Measurements from ENCODE around the gene NAA15.
"Not testable (repeated sequence)": the region's sequence is repeated elsewhere in the genome, so short reads cannot be mapped to it uniquely, and the experiment has no call there.

NAA15 gene

GRCh38 chr4:139299536-139299935 is 1.8 kb upstream of the NAA15 start:
- no peak for FAIRE-seq

DNA sequence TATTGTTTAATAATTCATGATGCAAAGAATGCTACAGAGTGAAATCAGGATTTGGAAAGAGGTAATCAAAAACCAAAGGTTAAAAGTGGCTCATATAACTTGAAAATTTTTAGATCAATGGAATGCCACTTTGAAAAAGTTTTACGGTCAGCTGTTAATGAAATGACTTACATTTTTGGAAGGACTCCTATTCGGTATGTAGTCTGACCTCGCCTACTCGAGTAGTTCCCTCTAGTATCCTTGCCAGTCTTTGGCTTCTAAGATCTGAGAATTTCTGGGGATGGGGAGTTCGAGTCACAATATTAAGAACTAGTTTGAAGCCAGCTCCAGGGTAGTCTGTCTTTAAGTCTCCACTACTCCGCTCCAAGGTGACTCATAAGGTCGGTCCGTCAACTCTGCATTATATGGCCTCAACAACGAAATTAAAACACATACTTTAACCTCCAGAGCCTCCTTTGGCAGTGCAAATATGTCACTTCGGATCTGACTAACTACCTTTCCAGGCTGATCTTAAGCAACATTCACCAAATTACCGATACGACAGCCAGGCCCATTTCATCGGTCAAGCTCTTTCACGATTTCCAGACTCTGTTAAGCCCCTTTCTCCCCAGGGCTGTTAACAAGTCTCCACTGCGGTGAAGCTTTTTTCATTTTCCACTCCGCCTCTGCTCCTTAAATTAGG is 733 bp upstream of the NAA15 start:
- no peak for FAIRE-seq

- no peak for FAIRE-seq
Measured at GRCh38 chr4:139301821-139302611, 711 bp downstream of the NAA15 start, which contains the start of gene NDUFC1. NDUFC1 (minus strand) TSS chr4:139302477; CDS start chr4:139295798, 6,679 bp downstream.

- FAIRE-seq: no peak
Measured at GRCh38 chr4:139304920-139305319, 3.6 kb downstream of the NAA15 start.

DNA sequence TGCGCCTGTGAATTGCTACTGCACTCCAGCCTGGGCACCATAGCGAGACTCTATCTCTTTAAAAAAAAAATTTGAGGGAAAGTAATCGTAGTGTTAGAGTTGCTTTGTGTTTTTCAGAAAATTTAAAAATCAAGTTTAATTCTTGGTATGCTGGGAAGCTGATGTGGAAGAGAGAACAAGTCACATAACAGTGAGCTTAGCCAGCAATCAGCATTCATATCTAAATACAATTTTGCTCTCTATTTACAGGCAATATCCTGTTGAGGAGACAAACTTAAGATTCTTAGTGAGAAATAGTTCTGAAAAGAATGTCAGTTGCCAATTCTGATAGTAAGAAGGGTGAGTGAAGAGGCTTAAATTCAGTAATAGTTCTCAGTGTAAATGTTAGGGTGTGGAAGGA is 10.6 kb downstream of the NAA15 start:
- no peak for FAIRE-seq

DNA sequence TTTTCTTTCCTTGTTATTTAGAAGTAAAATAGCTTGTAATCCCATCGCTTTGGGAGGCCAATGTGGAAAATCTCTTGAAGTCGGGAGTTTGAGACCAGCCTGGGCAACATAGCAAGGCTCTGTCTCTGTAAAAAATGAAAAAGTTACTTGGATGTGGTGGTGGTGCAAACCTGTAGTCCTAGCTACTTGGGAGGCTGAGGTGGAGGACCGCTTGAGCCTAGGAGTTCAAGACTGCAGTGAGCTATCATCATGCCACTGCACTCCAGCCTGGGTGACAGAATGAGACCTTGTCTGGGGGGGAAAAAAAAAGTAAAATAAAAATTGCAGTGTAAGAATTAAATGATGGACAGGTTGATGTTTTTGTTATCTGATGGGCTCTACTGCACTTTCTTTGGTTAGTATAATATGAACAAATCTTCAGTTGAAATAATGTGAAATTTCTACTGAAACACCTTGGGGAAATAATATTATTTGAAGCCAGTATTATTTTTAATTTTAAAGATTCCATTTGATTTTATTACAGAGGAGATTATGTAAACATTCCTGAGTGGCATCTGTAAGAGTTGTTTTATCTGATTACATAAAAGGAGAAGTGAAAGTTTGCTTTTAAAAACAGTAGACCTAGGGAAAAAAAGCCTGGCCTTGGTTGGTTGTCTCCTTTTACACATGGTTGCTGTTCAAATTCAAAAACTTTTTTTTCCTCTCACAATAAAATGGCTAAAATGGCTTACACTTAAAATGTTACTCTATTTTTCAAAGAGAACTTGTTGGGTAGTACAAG is 11.4 kb downstream of the NAA15 start:
- FAIRE-seq: no peak

GRCh38 chr4:139313414-139313813 is 12.1 kb downstream of the NAA15 start:
- FAIRE-seq: not testable (repeated sequence)

GRCh38 chr4:139314047-139314800 is 12.9 kb downstream of the NAA15 start:
- FAIRE-seq: no peak

DNA sequence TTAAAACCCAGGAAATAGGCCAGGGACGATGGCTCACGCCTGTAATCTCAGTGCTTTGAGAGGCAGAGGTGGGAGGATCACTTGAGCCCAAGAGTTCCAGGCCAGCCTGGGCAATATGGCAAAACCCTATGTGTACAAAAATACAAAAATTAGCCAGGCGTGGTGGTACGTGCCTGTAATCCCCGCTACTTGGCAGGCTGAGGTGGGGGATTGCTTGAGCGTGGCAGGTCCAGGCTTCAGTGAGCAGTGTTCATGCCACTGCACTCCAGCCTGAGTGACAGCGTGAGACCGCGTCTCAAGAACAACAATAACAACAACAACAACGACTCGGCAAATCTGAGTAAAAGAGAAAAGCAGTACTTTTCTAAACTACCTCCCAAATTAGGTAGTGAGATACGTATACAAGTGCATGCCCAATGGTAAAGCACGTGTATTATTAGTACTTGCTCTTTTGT is 13.9 kb downstream of the NAA15 start:
- no peak for FAIRE-seq

GRCh38 chr4:139316733-139317132 is 15.4 kb downstream of the NAA15 start:
- no peak for FAIRE-seq

DNA sequence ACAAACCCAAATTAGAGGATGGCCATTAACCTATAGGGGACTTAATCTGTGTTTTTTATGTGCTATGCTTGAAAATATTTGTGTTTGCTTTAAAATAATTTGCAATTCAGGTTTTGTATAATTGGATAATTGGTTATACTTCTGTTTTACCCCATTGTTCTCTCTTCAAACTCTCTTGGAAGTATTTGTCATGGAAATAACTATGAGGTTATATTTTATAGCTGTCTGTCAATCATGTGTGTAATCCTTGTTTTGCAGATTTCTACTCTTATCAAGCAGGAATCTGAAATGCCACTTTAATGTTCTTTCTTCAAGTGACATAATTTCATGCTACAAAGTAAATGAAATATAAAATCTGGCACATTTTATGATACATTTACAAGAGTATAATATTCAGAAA is 16.3 kb downstream of the NAA15 start:
- no peak for FAIRE-seq

- FAIRE-seq: no peak
Measured at GRCh38 chr4:139319571-139319970, 18.3 kb downstream of the NAA15 start.

DNA sequence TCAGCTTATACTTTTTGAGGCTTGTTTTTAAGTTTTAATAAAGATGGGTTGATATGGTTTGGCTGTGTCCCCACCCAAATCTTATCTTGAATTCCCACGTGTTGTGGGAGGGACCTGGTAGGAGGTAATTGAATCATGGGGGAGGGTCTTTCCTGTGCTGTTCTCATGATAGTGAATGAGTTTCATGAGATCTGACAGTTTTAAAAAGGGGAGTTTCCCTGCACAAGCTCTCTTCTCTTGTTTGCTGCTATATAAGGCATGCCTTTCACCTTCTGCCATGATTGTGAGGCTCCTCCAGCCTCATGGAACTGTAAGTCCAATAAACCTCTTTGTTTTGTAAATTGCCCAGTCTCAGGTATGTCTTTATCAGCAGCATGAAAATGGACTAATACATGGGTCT is 20.8 kb downstream of the NAA15 start:
- FAIRE-seq: not testable (repeated sequence)

DNA sequence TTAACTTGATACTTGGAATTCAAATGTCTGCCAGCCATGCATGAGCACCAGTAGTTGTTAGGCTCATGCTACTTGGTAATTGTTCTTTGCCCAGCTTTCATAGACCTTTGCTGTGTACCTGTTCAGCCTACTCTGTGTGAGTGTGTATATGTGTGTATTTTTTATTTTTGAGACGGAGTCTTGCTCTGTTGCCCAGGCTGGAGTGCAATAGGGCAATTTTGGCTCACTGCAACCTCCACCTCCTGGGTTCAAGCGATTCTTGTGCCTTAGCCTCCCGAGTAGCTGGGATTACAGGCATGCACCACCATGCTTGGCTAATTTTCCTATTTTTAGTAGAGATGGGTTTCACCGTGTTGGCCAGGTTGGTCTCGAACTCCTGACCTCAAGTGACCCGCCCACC is 21.2 kb downstream of the NAA15 start:
- not testable (repeated sequence) for FAIRE-seq

DNA sequence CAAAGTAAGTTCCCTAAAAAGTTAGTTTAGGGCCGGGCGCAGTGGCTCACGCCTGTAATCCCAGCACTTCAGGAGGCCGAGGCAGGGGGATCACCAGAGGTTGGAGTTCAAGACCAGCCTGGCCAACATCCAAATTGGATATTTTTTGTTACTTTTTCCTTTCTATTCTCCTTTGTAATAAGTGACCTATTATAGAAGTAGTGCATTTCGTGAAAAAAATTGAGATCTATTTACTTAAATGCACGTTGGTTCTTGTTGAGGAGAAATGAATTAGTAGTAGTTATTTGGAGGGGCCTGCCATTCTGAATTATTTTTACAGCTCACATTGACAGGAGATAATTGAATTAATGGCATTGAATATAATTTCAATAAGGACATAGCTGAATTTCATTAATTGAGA is 23.3 kb downstream of the NAA15 start:
- FAIRE-seq: no peak

GRCh38 chr4:139329665-139330200 is 28.4 kb downstream of the NAA15 start:
- FAIRE-seq: no peak

- no peak for FAIRE-seq
Measured at GRCh38 chr4:139330283-139330682, 29.0 kb downstream of the NAA15 start.

- FAIRE-seq: no peak
Measured at GRCh38 chr4:139331185-139331584, 29.9 kb downstream of the NAA15 start.

- no peak for FAIRE-seq
Measured at GRCh38 chr4:139333046-139333445, 31.7 kb downstream of the NAA15 start.

- FAIRE-seq: no peak
Measured at GRCh38 chr4:139337612-139338011, 36.3 kb downstream of the NAA15 start.

- no peak for FAIRE-seq
Measured at GRCh38 chr4:139361301-139361700, 60.0 kb downstream of the NAA15 start.

- no peak for FAIRE-seq
Measured at GRCh38 chr4:139367421-139368090, 66.3 kb downstream of the NAA15 start.

Data from TTC549 (cell line).